Fibroblast of mammary gland (primary cell): ENCODE data around the gene SIM1.

Experiments
- DNase-seq: peaks from one replicate; pipeline ENCODE4 v3.0.0-alpha.2; 2010; ENCODE audit warnings: low read depth
- H3K4me3 ChIP-seq: 2 replicates; pipeline ENCODE4 v1.5.1; 2011; ENCODE audit warnings: low read depth, mild to moderate bottlenecking, low read length, moderate library complexity; ENCODE audit not compliant: control insufficient read depth
- CTCF ChIP-seq: conservative IDR thresholded peaks from 2 replicates; pipeline ENCODE4 v1.5.1; 2011; ENCODE audit warnings: low read depth, low read length, inconsistent platforms; ENCODE audit not compliant: control insufficient read depth, insufficient read depth

SIM1 gene

GRCh38 chr6:100440935-100441334 is 23.8 kb downstream of the SIM1 start:
- TF ChIP-seq CTCF = no peak
- no peak for DNase-seq
- H3K4me3 ChIP-seq = no peak overlapping the region

DNA sequence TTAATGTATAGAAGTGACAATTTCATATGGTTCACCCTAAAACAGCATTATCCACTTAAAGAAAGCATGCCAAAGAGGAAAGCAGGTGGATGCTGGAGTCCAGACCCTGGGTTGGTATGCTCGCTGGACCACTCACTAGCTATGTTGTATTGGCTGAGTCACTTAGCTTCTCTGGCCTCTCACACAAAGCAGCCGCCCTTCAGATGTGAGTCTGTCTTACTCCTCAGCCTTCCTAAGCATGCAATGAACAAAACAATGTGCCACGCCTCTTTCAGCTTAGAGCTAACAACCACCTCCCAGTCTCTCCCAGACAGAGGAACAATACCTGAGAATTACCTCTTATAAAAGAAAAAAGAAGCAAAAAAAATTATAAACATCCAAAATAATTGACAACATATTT is 29.4 kb downstream of the SIM1 start:
- no peak overlapping the region for H3K4me3 ChIP-seq
- TF ChIP-seq CTCF = no peak
- no peak for DNase-seq

DNA sequence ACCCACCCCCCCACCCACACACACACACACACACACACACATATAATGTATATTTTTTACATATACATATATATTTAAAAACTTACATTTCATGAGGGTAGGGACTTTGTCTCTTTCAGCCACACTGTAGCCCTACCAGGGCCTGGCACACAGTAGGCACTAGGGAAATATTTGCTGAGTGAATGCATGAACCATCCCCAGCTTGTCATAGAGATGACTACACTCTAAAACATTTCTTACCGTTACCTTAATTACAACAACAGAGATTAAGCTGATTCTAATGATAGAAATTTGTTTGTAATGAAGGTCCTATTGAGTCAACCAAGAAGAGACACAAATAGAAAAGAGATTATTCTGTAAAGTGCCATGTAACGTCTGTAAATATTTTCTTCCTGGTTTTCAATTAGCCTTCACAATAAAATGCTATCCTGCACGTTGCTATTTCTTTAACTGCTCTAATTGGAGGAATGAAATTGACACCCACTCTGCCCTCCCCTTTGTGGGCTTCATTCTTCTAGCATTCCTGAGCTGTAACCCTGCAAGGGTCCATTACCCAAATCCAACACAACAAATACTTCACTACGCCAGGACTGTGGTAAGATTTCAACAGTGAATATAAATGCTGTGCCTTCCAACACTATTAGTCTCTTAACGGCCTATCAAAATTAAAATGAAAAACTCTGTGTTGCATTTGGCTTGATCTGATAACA is 30.8 kb downstream of the SIM1 start:
- H3K4me3 ChIP-seq = no peak overlapping the region
- TF ChIP-seq CTCF = no peak
- no peak for DNase-seq

- TF ChIP-seq CTCF = no peak
- DNase-seq = no peak
- no peak overlapping the region for H3K4me3 ChIP-seq
Observed at GRCh38 chr6:100432136-100432535, 32.6 kb downstream of the SIM1 start.

GRCh38 chr6:100430962-100431361 is 33.8 kb downstream of the SIM1 start:
- no peak for TF ChIP-seq CTCF
- no peak for DNase-seq
- no peak overlapping the region for H3K4me3 ChIP-seq

DNA sequence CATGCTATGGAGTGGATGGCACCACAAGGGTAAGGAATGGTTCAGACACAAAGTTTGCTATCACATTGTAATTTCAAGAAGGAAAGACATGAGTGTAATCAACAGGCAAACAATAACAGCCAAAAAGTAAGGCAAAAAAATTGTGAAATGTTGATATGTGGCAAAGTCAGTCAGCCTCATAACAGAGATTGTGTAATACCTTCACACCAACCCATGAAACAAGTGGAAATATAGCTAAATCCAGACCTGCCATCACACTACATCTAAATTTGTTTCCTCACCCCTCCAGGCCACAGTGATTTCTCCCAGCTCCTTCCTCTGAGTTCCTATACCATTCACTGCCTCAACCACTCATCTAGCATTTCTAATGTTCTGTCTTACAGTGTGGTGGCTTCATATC is 37.3 kb downstream of the SIM1 start:
- DNase-seq = no peak
- no peak overlapping the region for H3K4me3 ChIP-seq
- no peak for TF ChIP-seq CTCF
